SH-SY5Y (cell line): Measurements from ENCODE around the gene NOC4L.

Experiments
- GATA2 ChIP-seq: IDR thresholded peaks from 2 replicates; pipeline ENCODE4 v1.6.1; 2011; ENCODE audit warnings: mild to moderate bottlenecking, low read depth, low read length
- GATA3 ChIP-seq: IDR thresholded peaks from 2 replicates; pipeline ENCODE4 v1.6.1; 2011; ENCODE audit warnings: low read depth, mild to moderate bottlenecking, low read length, moderate library complexity

GRCh38 chr12:132182206-132182710 lies 38.0 kb downstream of the NOC4L start:
- TF ChIP-seq GATA3, result no peak
- TF ChIP-seq GATA2, result no peak
